HEK293 (cell line): ENCODE data around the gene ZMPSTE24.

ENCODE experiments used
- CTCF ChIA-PET: fragments of 350-600 bp; formaldehyde crosslinking; extraction: SDS; loops from one replicate; lab custom pipeline; 2021; ENCODE audit warnings: antibody characterized with exemption; lab: Yijun Ruan, JAX
- POLR2A ChIA-PET: fragments of 300-600 bp; formaldehyde crosslinking; extraction: SDS; loops from one replicate; lab custom pipeline; 2020; ENCODE audit warnings: antibody characterized with exemption, inconsistent platforms; lab: Yijun Ruan, JAX
- H3K27ac ChIP-seq: fragments of 200-500 bp; sonication (Bioruptor generic); 2 replicates; pipeline ENCODE4 v1.5.1; 2014; ENCODE audit warnings: low read depth, low read length, control low read depth, inconsistent platforms; ENCODE audit errors: extremely low read depth
- H3K36me3 ChIP-seq, 2 experiments: fragments of 200-500 bp in 1 of 2; sonication (Bioruptor generic) in 1 of 2; 1 replicate in 1 of 2; 2 replicates in 1 of 2; pipeline ENCODE4 v1.5.1; 2014 to 2017; ENCODE audit warnings: inconsistent platforms in 2 of 2, low read length in 2 of 2; ENCODE audit not compliant: control insufficient read depth in 2 of 2, insufficient read depth in 1 of 2
- H3K4me1 ChIP-seq: fragments of 200-500 bp; sonication (Bioruptor generic); 2 replicates; pipeline ENCODE4 v1.5.1; 2014; ENCODE audit warnings: mild to moderate bottlenecking, low read length, inconsistent platforms; ENCODE audit not compliant: control insufficient read depth, insufficient read depth
- H3K4me3 ChIP-seq: 2 replicates; pipeline ENCODE4 v1.5.1; 2011; ENCODE audit warnings: low read depth, mild to moderate bottlenecking, control low read depth, low read length, moderate library complexity
- H3K9me3 ChIP-seq: fragments of 200-500 bp; sonication (Bioruptor generic); 2 replicates; pipeline ENCODE4 v1.5.1; 2014; ENCODE audit warnings: low read depth, low read length, inconsistent platforms; ENCODE audit not compliant: control insufficient read depth, insufficient read depth
- HOXC10 ChIP-seq: sonication (generic); formaldehyde crosslinking; IDR thresholded peaks from 2 replicates; pipeline ENCODE4 v1.8.1; 2023; ENCODE audit warnings: mild to moderate bottlenecking, missing genetic modification reagents
- MYNN ChIP-seq: fragments of 450-650 bp; formaldehyde crosslinking; IDR thresholded peaks from 2 replicates; pipeline ENCODE4 v1.5.1; 2016; ENCODE audit warnings: missing biosample characterization, missing genetic modification characterization, borderline replicate concordance
- OSR2 ChIP-seq: fragments of 450-650 bp; formaldehyde crosslinking; IDR thresholded peaks from 2 replicates; pipeline ENCODE4 v1.5.1; 2016; ENCODE audit warnings: missing biosample characterization, missing genetic modification characterization
- YY2 ChIP-seq: fragments of 450-650 bp; formaldehyde crosslinking; IDR thresholded peaks from 2 replicates; pipeline ENCODE4 v1.5.1; 2016; ENCODE audit warnings: missing biosample characterization, missing genetic modification characterization
- ZNF10 ChIP-seq: fragments of 450-650 bp; formaldehyde crosslinking; IDR thresholded peaks from 2 replicates; pipeline ENCODE4 v1.5.1; 2017; ENCODE audit warnings: missing biosample characterization, missing genetic modification characterization
- ZNF157 ChIP-seq: fragments of 450-650 bp; formaldehyde crosslinking; IDR thresholded peaks from 2 replicates; pipeline ENCODE4 v1.5.1; 2016; ENCODE audit warnings: missing biosample characterization, missing genetic modification characterization
- ZNF169 ChIP-seq: fragments of 450-650 bp; formaldehyde crosslinking; IDR thresholded peaks from 2 replicates; pipeline ENCODE4 v1.5.1; 2016; ENCODE audit warnings: missing biosample characterization, missing genetic modification characterization
- ZNF19 ChIP-seq: fragments of 450-650 bp; formaldehyde crosslinking; IDR thresholded peaks from 2 replicates; pipeline ENCODE4; 2016; ENCODE audit warnings: missing biosample characterization, missing genetic modification characterization, low read depth
- ZNF350 ChIP-seq: fragments of 450-650 bp; formaldehyde crosslinking; IDR thresholded peaks from 2 replicates; pipeline ENCODE4 v1.5.0; 2017; ENCODE audit warnings: missing biosample characterization, mild to moderate bottlenecking, missing genetic modification characterization
- ZNF366 ChIP-seq: fragments of 450-650 bp; formaldehyde crosslinking; conservative IDR thresholded peaks from 2 replicates; pipeline ENCODE4 v1.5.1; 2016; ENCODE audit warnings: missing biosample characterization, missing genetic modification characterization
- ZNF48 ChIP-seq: fragments of 450-650 bp; formaldehyde crosslinking; IDR thresholded peaks from 2 replicates; pipeline ENCODE4 v1.5.1; 2016; ENCODE audit warnings: missing biosample characterization, missing genetic modification characterization
- ZNF76 ChIP-seq: fragments of 450-650 bp; formaldehyde crosslinking; IDR thresholded peaks from 2 replicates; pipeline ENCODE4; 2016; ENCODE audit warnings: low read depth, missing biosample characterization, missing genetic modification characterization, borderline replicate concordance
- ZNF792 ChIP-seq: fragments of 450-650 bp; formaldehyde crosslinking; IDR thresholded peaks from 2 replicates; pipeline ENCODE4 v1.5.1; 2016; ENCODE audit warnings: missing biosample characterization, missing genetic modification characterization
- ZNF843 ChIP-seq: fragments of 450-650 bp; formaldehyde crosslinking; IDR thresholded peaks from 2 replicates; pipeline ENCODE4 v1.5.1; 2016; ENCODE audit warnings: missing biosample characterization, missing genetic modification characterization
- TF ChIP-seq, protein P1 (sequence below): fragments of 450-650 bp; formaldehyde crosslinking; IDR thresholded peaks from 2 replicates; pipeline ENCODE4; 2016; ENCODE audit warnings: missing biosample characterization, missing genetic modification characterization
- TF ChIP-seq, protein P2 (sequence below): fragments of 450-650 bp; formaldehyde crosslinking; IDR thresholded peaks from 2 replicates; pipeline ENCODE4 v1.5.1; 2016; ENCODE audit warnings: missing biosample characterization, missing genetic modification characterization
- TF ChIP-seq, protein P3 (sequence below): sonication (generic); formaldehyde crosslinking; IDR thresholded peaks from 2 replicates; pipeline ENCODE4 v1.8.1; 2022; ENCODE audit warnings: mild to moderate bottlenecking, moderate library complexity, missing genetic modification reagents
- TF ChIP-seq, protein P4 (sequence below): fragments of 450-650 bp; formaldehyde crosslinking; optimal IDR thresholded peaks from 2 replicates; pipeline ENCODE3; 2016; ENCODE audit warnings: missing biosample characterization, mild to moderate bottlenecking, missing genetic modification characterization
- TF ChIP-seq, protein P5 (sequence below): fragments of 450-650 bp; formaldehyde crosslinking; IDR thresholded peaks from 2 replicates; pipeline ENCODE4 v1.5.1; 2016; ENCODE audit warnings: missing biosample characterization, missing genetic modification characterization
- TF ChIP-seq, protein P6 (sequence below): fragments of 450-650 bp; formaldehyde crosslinking; IDR thresholded peaks from 2 replicates; pipeline ENCODE4 v1.5.1; 2016; ENCODE audit warnings: missing biosample characterization, missing genetic modification characterization

Gene ZMPSTE24

DNA sequence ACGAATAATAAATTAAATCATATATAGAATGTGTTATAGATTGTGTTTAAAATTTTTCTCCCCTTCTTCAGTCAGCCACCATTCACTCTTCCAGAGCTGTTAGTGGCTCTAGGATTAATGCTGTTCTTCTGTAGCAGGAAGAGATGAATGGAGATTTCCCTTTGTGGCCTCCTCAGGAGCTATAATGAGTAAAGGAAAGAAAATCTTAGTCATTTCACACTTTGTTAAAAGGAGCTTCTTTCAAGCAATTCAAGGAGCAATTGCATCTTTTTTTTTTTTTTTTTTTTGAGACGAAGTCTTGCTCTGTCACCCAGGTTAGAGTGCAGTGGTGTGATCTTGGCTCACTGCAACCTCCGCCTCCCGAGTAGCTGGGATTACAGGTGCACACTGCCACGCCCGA is 34.0 kb upstream of the ZMPSTE24 start:
- Histone ChIP-seq H3K4me3 (no peak overlapping the region), H3K4me1 (no peaks in the 10 kb centered on the region), H3K36me3 (peaks cover 0 to 21% of the 10 kb centered on the region in 2 experiments; a peak in 2 of 3 replicates), H3K9me3 (no peaks in the 10 kb centered on the region), H3K27ac (no peak overlapping the region)
- TF ChIP-seq ZNF366 (tag by site-specific recombination) = no peak
- TF ChIP-seq, protein P1, sequence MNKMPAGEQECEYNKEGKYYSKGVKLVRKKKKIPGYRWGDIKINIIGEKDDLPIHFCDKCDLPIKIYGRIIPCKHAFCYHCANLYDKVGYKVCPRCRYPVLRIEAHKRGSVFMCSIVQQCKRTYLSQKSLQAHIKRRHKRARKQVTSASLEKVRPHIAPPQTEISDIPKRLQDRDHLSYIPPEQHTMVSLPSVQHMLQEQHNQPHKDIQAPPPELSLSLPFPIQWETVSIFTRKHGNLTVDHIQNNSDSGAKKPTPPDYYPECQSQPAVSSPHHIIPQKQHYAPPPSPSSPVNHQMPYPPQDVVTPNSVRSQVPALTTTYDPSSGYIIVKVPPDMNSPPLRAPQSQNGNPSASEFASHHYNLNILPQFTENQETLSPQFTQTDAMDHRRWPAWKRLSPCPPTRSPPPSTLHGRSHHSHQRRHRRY (tag by site-specific recombination) = no peak
- TF ChIP-seq ZNF350 = no peak
- TF ChIP-seq MYNN (tag by site-specific recombination) = no peak
- TF ChIP-seq, protein P2, sequence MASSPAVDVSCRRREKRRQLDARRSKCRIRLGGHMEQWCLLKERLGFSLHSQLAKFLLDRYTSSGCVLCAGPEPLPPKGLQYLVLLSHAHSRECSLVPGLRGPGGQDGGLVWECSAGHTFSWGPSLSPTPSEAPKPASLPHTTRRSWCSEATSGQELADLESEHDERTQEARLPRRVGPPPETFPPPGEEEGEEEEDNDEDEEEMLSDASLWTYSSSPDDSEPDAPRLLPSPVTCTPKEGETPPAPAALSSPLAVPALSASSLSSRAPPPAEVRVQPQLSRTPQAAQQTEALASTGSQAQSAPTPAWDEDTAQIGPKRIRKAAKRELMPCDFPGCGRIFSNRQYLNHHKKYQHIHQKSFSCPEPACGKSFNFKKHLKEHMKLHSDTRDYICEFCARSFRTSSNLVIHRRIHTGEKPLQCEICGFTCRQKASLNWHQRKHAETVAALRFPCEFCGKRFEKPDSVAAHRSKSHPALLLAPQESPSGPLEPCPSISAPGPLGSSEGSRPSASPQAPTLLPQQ (tag by site-specific recombination) = no peak
- TF ChIP-seq, protein P3, sequence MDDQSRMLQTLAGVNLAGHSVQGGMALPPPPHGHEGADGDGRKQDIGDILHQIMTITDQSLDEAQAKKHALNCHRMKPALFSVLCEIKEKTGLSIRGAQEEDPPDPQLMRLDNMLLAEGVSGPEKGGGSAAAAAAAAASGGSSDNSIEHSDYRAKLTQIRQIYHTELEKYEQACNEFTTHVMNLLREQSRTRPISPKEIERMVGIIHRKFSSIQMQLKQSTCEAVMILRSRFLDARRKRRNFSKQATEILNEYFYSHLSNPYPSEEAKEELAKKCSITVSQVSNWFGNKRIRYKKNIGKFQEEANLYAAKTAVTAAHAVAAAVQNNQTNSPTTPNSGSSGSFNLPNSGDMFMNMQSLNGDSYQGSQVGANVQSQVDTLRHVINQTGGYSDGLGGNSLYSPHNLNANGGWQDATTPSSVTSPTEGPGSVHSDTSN (CRISPR knock-in tag) = no peak
- TF ChIP-seq ZNF76 (tag by site-specific recombination) = no peak
- TF ChIP-seq, protein P4, sequence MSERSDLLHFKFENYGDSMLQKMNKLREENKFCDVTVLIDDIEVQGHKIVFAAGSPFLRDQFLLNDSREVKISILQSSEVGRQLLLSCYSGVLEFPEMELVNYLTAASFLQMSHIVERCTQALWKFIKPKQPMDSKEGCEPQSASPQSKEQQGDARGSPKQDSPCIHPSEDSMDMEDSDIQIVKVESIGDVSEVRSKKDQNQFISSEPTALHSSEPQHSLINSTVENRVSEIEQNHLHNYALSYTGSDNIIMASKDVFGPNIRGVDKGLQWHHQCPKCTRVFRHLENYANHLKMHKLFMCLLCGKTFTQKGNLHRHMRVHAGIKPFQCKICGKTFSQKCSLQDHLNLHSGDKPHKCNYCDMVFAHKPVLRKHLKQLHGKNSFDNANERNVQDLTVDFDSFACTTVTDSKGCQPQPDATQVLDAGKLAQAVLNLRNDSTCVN = no peak
- no peak for TF ChIP-seq ZNF157 (tag by site-specific recombination)
- TF ChIP-seq ZNF10 = no peak
- no peak for TF ChIP-seq ZNF792
- no peak for TF ChIP-seq YY2 (tag by site-specific recombination)
- TF ChIP-seq OSR2 = no peak
- TF ChIP-seq, protein P5, sequence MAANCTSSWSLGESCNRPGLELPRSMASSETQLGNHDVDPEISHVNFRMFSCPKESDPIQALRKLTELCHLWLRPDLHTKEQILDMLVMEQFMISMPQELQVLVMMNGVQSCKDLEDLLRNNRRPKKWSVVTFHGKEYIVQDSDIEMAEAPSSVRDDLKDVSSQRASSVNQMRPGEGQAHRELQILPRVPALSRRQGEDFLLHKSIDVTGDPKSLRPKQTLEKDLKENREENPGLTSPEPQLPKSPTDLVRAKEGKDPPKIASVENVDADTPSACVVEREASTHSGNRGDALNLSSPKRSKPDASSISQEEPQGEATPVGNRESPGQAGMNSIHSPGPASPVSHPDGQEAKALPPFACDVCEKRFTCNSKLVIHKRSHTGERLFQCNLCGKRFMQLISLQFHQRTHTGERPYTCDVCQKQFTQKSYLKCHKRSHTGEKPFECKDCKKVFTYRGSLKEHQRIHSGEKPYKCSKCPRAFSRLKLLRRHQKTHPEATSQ = no peak
- TF ChIP-seq ZNF48 (tag by site-specific recombination) = no peak
- no peak for TF ChIP-seq ZNF19 (tag by site-specific recombination)
- no peak for TF ChIP-seq ZNF169 (tag by site-specific recombination)
- ChIA-PET CTCF (no interaction called here), POLR2A (interaction anchor here (0.6 to 0.7 kb wide), 2 partner anchors 24 to 26 kb away, joined by 3 read pairs; partner anchors contain the start of gene TMCO2)

DNA sequence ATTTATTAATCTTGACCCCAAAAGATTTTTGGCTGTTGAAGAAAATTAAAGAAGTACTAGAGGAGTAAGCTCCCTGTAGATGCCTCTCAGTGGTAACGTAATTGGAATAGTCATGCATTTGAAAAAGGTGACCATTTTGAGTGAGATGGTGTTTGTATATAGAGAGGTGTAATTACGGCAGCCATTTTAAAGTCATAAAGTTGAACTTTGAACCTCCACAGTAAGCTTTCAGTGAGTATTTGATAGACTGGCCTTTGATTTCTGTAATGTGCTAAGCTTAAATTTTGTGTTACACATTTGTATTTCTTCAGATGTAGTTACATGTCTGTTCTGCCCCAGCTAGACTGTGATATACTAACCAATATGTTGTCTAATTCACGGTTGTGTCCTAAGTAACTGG is 31.8 kb upstream of the ZMPSTE24 start:
- H3K4me3 ChIP-seq = no peak overlapping the region
- CTCF ChIA-PET = interaction anchor here (0.6 to 1.0 kb wide), 5 partner anchors 13 to 305 kb away, joined by 3 to 4 read pairs (median 3); partner anchors contain the start of gene RLF
- no peak overlapping the region for H3K27ac ChIP-seq
- H3K4me1 ChIP-seq = no peaks in the 10 kb centered on the region
- no peak for TF ChIP-seq HOXC10 (CRISPR knock-in tag)
- TF ChIP-seq ZNF843 (tag by site-specific recombination) = no peak
- TF ChIP-seq, protein P6, sequence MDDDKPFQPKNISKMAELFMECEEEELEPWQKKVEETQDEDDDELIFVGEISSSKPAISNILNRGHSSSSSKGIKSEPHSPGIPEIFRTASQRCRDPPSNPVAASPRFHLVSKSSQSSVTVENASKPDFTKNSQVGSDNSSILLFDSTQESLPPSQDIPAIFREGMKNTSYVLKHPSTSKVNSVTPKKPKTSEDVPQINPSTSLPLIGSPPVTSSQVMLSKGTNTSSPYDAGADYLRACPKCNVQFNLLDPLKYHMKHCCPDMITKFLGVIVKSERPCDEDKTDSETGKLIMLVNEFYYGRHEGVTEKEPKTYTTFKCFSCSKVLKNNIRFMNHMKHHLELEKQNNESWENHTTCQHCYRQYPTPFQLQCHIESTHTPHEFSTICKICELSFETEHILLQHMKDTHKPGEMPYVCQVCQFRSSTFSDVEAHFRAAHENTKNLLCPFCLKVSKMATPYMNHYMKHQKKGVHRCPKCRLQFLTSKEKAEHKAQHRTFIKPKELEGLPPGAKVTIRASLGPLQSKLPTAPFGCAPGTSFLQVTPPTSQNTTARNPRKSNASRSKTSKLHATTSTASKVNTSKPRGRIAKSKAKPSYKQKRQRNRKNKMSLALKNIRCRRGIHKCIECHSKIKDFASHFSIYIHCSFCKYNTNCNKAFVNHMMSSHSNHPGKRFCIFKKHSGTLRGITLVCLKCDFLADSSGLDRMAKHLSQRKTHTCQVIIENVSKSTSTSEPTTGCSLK (tag by site-specific recombination) = no peak
- no peaks in the 10 kb centered on the region for H3K9me3 ChIP-seq
- POLR2A ChIA-PET = interaction anchor here (0.6 to 0.9 kb wide), 2 partner anchors 31 to 48 kb away, joined by 3 to 8 read pairs; partner anchors contain the start of gene ZMPSTE24
- peaks cover 5 to 22% of the 10 kb centered on the region in 2 experiments; a peak in 2 of 3 replicates for H3K36me3 ChIP-seq
